HepG2 (cell line): Measurements from ENCODE around the gene H6PD. TPM values are rescaled to one million over a fixed set of nuclear protein-coding genes. Genes with fewer than 3 reads are reported as not detected.
A peak's percentile ranks its signal among the peaks of the same experiment; 100 is the strongest.

Source experiments
- ATAC-seq: fragments of 200-7000 bp; cut with Tn5 transposase; 3 replicates; pipeline ENCODE4 v1.9.1; 2020; ENCODE audit warnings: mild to moderate bottlenecking, moderate library complexity
- BruUV-seq: library from RNA; stranded (reverse); fragments of 400-500 nt; replicated peaks from 2 replicates; lab custom pipeline; 2021; lab: Mats Ljungman, UMichigan
- CTCF ChIA-PET: fragments of 300-600 bp; formaldehyde crosslinking; extraction: SDS; loops from one replicate; lab custom pipeline; 2021; ENCODE audit warnings: low total read pairs, inconsistent platforms, low intra/inter-chr PET ratio; lab: Yijun Ruan, JAX
- POLR2A ChIA-PET: fragments of 350-600 bp; sonication (Branson Sonifier 250); formaldehyde crosslinking; loops from one replicate; lab custom pipeline; 2020; ENCODE audit warnings: antibody characterized with exemption, inconsistent platforms; lab: Yijun Ruan, JAX
- DNase-seq: peaks from one replicate; pipeline ENCODE4 v3.0.0-alpha.2; 2015; ENCODE audit warnings: low spot score
- FAIRE-seq: peaks from 3 replicates; lab custom pipeline; 2011; peaks lifted over from hg19 to GRCh38; lab: Jason Lieb, UNC
- H2AFZ ChIP-seq: one replicate; pipeline ENCODE4 v1.6.1; 2011; ENCODE audit warnings: low read length, inconsistent platforms
- H3K27ac ChIP-seq: fragments of 300-600 bp; 3 replicates; pipeline ENCODE4 v1.8.0; 2011; ENCODE audit warnings: mixed run types, mild to moderate bottlenecking, mixed read lengths, low read length, inconsistent platforms; ENCODE audit not compliant: insufficient read depth; ENCODE audit errors: extremely low read length
- H3K27me3 ChIP-seq, 2 experiments: fragments of 200-600 bp in 1 of 2; 2 replicates in 1 of 2; 3 replicates in 1 of 2; pipeline versions ENCODE4 v1.6.0 to v1.8.0; 2011; ENCODE audit warnings: low read length in 2 of 2, mild to moderate bottlenecking in 2 of 2, moderate library complexity in 2 of 2, inconsistent platforms in 1 of 2; ENCODE audit not compliant: insufficient read depth in 2 of 2, control insufficient read depth in 1 of 2
- H3K36me3 ChIP-seq, 2 experiments: fragments of 200-600 bp in 1 of 2; replicated peaks in 1 of 2; 2 replicates in 1 of 2; 3 replicates in 1 of 2; pipeline versions ENCODE4 v1.5.1 to v1.8.0; 2011; ENCODE audit warnings: low read length in 2 of 2, inconsistent platforms in 1 of 2; ENCODE audit not compliant: insufficient read depth in 2 of 2, control insufficient read depth in 1 of 2
- H3K4me1 ChIP-seq: 2 replicates; pipeline ENCODE4 v1.5.1; 2012; ENCODE audit warnings: low read length, inconsistent platforms; ENCODE audit not compliant: insufficient read depth
- H3K4me2 ChIP-seq: 2 replicates; pipeline ENCODE4 v1.6.0; 2011; ENCODE audit warnings: low read depth, low read length, inconsistent platforms
- H3K4me3 ChIP-seq, 3 experiments: fragments of 200-600 bp in 1 of 3; sonication (generic), shearing (Covaris generic) in 1 of 3; replicated peaks in 1 of 3; 2 replicates each; pipeline ENCODE4 v1.5.1; 2011 to 2016; ENCODE audit warnings: low read length in 3 of 3, inconsistent platforms in 2 of 3, low read depth in 2 of 3, mild to moderate bottlenecking in 2 of 3, control low read depth in 1 of 3, mixed read lengths in 1 of 3; ENCODE audit not compliant: insufficient read depth in 1 of 3
- H3K79me2 ChIP-seq: one replicate; pipeline ENCODE4 v1.6.1; 2011; ENCODE audit warnings: low read length, inconsistent platforms; ENCODE audit not compliant: insufficient read depth
- H3K9ac ChIP-seq: 2 replicates; pipeline ENCODE4 v1.6.0; 2011; ENCODE audit warnings: mild to moderate bottlenecking, low read depth, low read length, inconsistent platforms; ENCODE audit not compliant: insufficient read depth
- H3K9me3 ChIP-seq: 2 replicates; pipeline ENCODE4 v1.5.1; 2012; ENCODE audit warnings: mild to moderate bottlenecking, low read length
- H4K20me1 ChIP-seq: 2 replicates; pipeline ENCODE4 v1.6.0; 2011; ENCODE audit warnings: inconsistent platforms, mild to moderate bottlenecking, low read length, moderate library complexity; ENCODE audit not compliant: insufficient read depth
- BRCA1 ChIP-seq: sonication (generic); formaldehyde crosslinking; IDR thresholded peaks from 2 replicates; pipeline ENCODE4 v1.4.0; 2020; ENCODE audit warnings: missing genetic modification reagents
- FIP1L1 ChIP-seq: fragments of 200-400 bp; formaldehyde crosslinking; IDR thresholded peaks from 2 replicates; pipeline ENCODE4 v1.6.1; 2018; ENCODE audit warnings: low read depth, mild to moderate bottlenecking, low read length, moderate library complexity, borderline replicate concordance; ENCODE audit not compliant: insufficient read depth
- GZF1 ChIP-seq: sonication (generic); formaldehyde crosslinking; IDR thresholded peaks from 2 replicates; pipeline ENCODE4 v1.5.1; 2020; ENCODE audit warnings: mild to moderate bottlenecking, missing genetic modification reagents
- HNRNPK ChIP-seq: fragments of 200-400 bp; formaldehyde crosslinking; IDR thresholded peaks from 2 replicates; pipeline ENCODE4 v1.6.1; 2018; ENCODE audit warnings: low read length, low read depth, moderate library complexity, mild to moderate bottlenecking; ENCODE audit not compliant: poor library complexity, severe bottlenecking
- MAFF ChIP-seq: IDR thresholded peaks from 2 replicates; pipeline ENCODE4 v1.6.1; 2011; ENCODE audit warnings: low read depth, low read length, improper control_type of control experiment
- MXD4 ChIP-seq: IDR thresholded peaks from 2 replicates; pipeline ENCODE4 v1.6.1; 2016; ENCODE audit warnings: mild to moderate bottlenecking, missing biosample characterization, missing genetic modification reagents
- PCBP2 ChIP-seq: fragments of 200-400 bp; formaldehyde crosslinking; optimal IDR thresholded peaks from 2 replicates; pipeline ENCODE3; 2018; ENCODE audit warnings: low read length, low read depth; ENCODE audit not compliant: poor library complexity, severe bottlenecking
- POLR2A ChIP-seq, 2 experiments: IDR thresholded peaks; 2 replicates each; pipeline ENCODE4 v1.6.1; 2011; ENCODE audit warnings: low read depth in 2 of 2, low read length in 2 of 2, mild to moderate bottlenecking in 1 of 2, moderate library complexity in 1 of 2; ENCODE audit not compliant: insufficient read depth in 1 of 2
- TBP ChIP-seq: sonication (generic); formaldehyde crosslinking; IDR thresholded peaks from 2 replicates; pipeline ENCODE4 v1.5.0; 2020; ENCODE audit warnings: missing genetic modification reagents
- TEAD3 ChIP-seq: optimal IDR thresholded peaks from 2 replicates; pipeline ENCODE3; 2016; ENCODE audit warnings: borderline replicate concordance
- YEATS4 ChIP-seq: sonication (generic); formaldehyde crosslinking; IDR thresholded peaks from 2 replicates; pipeline ENCODE4 v1.4.0; 2020; ENCODE audit warnings: missing genetic modification reagents, borderline replicate concordance
- ZKSCAN1 ChIP-seq: fragments of 150-350 bp; IDR thresholded peaks from 2 replicates; pipeline ENCODE4 v1.6.1; 2014; ENCODE audit warnings: low read length
- ZNF777 ChIP-seq: sonication (generic); formaldehyde crosslinking; IDR thresholded peaks from 2 replicates; pipeline ENCODE4 v1.4.0; 2020; ENCODE audit warnings: missing genetic modification reagents
- ZNF841 ChIP-seq: sonication (generic); formaldehyde crosslinking; IDR thresholded peaks from 2 replicates; pipeline ENCODE4 v1.8.1; 2023; ENCODE audit warnings: missing genetic modification reagents, borderline replicate concordance
- WGBS: methylation state at CpG from one replicate; pipeline ENCODE4 v1.1.6; 2017; ENCODE audit warnings: low lambda C conversion rate; 5-methylcytosine and 5-hydroxymethylcytosine counted together
- in situ Hi-C: cut with HindIII; loops from 2 replicates; pipeline ENCODE4 v1.10.0; 2017; ENCODE audit warnings: low pct_unique_long_range_greater_than_20kb; ENCODE audit not compliant: extremely low pct_ligation_motif_present
- intact Hi-C: fragments of 100-400 bp; cut with micrococcal nuclease; formaldehyde crosslinking; loops from one replicate; pipeline ENCODE4 v1.10.0; 2022; ENCODE audit not compliant: unreplicated experiment
- polyA plus RNA-seq, 8 experiments: library from polyadenylated mRNA; depleted of rRNA in 3 of 8; stranded (reverse) in 7 of 8; unstranded in 1 of 8; fragments of >200 nt; fragmentation: Illumina TruSeq in 4 of 8; extraction: Trizol in 4 of 8; gene quantifications; 2 replicates each; pipeline versions ENCODE4 v1.2.1 to v1.2.3, GENCODE V29; 2011 to 2016; ENCODE audit warnings: low read depth in 4 of 8, missing spikeins in 1 of 8, mixed read lengths in 1 of 8; ENCODE audit not compliant: insufficient read depth in 1 of 8
- total RNA-seq, 5 experiments: library from RNA; depleted of rRNA; stranded (reverse); fragments of >200 nt; fragmentation: Illumina TruSeq; extraction: Trizol; gene quantifications; 2 replicates each; pipeline ENCODE4 v1.2.3, GENCODE V29; 2016; ENCODE audit warnings: low read depth in 1 of 5
- TF ChIP-seq, protein P1 (sequence below): sonication (generic); formaldehyde crosslinking; IDR thresholded peaks from 2 replicates; pipeline ENCODE4 v1.5.0; 2020; ENCODE audit warnings: mild to moderate bottlenecking, missing genetic modification reagents

H6PD gene
- total and polyA plus RNA-seq, 2 of the 13 experiments (the other 11 are each of a cell fraction or from before 2014, with no cell fraction given), result 9.3 to 14.1 TPM

GRCh38 chr1:9229549-9229948 is 5.0 kb upstream of the H6PD start:
- H3K36me3 ChIP-seq, result no peaks in the 10 kb centered on the region
- no peak overlapping the region for H3K27ac ChIP-seq
- H3K4me3 ChIP-seq, result no peak overlapping the region
- H3K4me1 ChIP-seq, result peaks cover 34% of the 10 kb centered on the region
- no peaks in the 10 kb centered on the region for H3K79me2 ChIP-seq
- WGBS, result 46% methylated on average over 6 of the region's 6 CpGs
- H3K9me3 ChIP-seq, result no peaks in the 10 kb centered on the region
- no peak overlapping the region for H3K9ac ChIP-seq
- no peak overlapping the region for H3K4me2 ChIP-seq
- intact Hi-C loops, result no loop called here
- ChIA-PET CTCF (no interaction called here), POLR2A (no interaction called here)
- no peak overlapping the region for H2AFZ ChIP-seq
- no peaks in the 10 kb centered on the region for H4K20me1 ChIP-seq
- no TSS peak for BruUV-seq
- DNase-seq, result no peak
- no peak for FAIRE-seq
- TF ChIP-seq, protein P1, sequence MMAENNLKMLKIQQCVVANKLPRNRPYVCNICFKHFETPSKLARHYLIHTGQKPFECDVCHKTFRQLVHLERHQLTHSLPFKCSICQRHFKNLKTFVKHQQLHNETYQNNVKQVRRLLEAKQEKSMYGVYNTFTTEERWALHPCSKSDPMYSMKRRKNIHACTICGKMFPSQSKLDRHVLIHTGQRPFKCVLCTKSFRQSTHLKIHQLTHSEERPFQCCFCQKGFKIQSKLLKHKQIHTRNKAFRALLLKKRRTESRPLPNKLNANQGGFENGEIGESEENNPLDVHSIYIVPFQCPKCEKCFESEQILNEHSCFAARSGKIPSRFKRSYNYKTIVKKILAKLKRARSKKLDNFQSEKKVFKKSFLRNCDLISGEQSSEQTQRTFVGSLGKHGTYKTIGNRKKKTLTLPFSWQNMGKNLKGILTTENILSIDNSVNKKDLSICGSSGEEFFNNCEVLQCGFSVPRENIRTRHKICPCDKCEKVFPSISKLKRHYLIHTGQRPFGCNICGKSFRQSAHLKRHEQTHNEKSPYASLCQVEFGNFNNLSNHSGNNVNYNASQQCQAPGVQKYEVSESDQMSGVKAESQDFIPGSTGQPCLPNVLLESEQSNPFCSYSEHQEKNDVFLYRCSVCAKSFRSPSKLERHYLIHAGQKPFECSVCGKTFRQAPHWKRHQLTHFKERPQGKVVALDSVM (CRISPR knock-in tag), result peak; percentile 76
- TF ChIP-seq BRCA1 (CRISPR knock-in tag), result no peak
- H3K27me3 ChIP-seq, result peaks cover 1 to 14% of the 10 kb centered on the region in 2 experiments; a peak in 2 of 5 replicates
- ATAC-seq, result no peak
- in situ Hi-C loops, result no loop called here

DNA sequence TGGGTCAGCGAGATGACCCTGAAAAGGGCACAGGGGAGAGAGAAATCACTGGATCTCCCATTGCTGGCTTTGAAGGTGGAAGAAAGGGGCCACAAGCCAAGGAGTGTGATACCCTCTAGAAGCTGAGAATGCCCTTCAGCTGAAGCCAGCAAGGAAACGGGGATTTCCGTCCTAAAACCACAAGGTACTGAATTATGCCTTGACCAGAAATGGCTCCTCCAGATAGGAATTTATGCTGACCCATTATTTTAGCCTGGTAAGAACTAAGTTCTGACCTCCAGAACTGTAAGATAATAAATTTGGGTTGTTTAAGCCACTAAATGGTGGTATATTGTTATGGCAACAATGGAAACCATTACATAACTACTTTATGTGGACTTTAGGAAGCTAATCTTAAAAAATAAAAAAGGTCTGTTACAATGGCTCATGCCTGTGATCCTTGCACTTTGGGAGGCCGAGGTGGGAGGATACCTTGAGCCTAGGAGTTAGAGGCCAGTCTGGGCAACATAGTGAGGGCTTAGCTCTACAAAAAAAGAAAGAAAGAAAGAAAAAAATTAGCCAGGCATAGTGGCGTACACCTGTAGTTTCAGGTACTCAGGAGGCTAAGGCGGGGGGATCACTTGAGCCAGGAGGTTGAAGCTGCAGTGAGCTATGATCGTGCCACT is 3.6 kb upstream of the H6PD start:
- H3K4me2 ChIP-seq, result no peak overlapping the region
- FAIRE-seq (no peak), ATAC-seq (no peak), DNase-seq (no peak)
- no peaks in the 10 kb centered on the region for H3K36me3 ChIP-seq
- H3K27ac ChIP-seq, result no peak overlapping the region
- intact Hi-C loops, result loop anchor here (5.0 kb wide), 2 partner anchors 34 to 119 kb away; no protein-coding TSS in a partner anchor
- ChIA-PET CTCF (no interaction called here), POLR2A (interaction anchor here (1.5 to 11.8 kb wide), 2 partner anchors 19 to 50 kb away, joined by 3 to 303 read pairs; no protein-coding TSS in a partner anchor)
- in situ Hi-C loops, result no loop called here
- 66% methylated on average over 7 of the region's 7 CpGs for WGBS
- peaks cover 0 to 7% of the 10 kb centered on the region in 2 experiments; a peak in 1 of 5 replicates for H3K27me3 ChIP-seq
- peaks cover 9% of the 10 kb centered on the region for H3K79me2 ChIP-seq
- H3K9me3 ChIP-seq, result no peaks in the 10 kb centered on the region
- H3K4me3 ChIP-seq, result no peak overlapping the region
- H2AFZ ChIP-seq, result no peak overlapping the region
- BruUV-seq, result no TSS peak
- H3K4me1 ChIP-seq, result peaks cover 40% of the 10 kb centered on the region
- no peak overlapping the region for H3K9ac ChIP-seq
- H4K20me1 ChIP-seq, result no peaks in the 10 kb centered on the region
- TF ChIP-seq POLR2A (IDR thresholded peaks at IDR 0.05; ENCODE audit: insufficient read depth in 1 of 2, low read depth in 2 of 2, low read length in 2 of 2) (no peak), MXD4 (CRISPR knock-in tag) (no peak), ZNF841 (CRISPR knock-in tag) (no peak), YEATS4 (CRISPR knock-in tag) (no peak), HNRNPK (no peak), TBP (CRISPR knock-in tag) (no peak), GZF1 (CRISPR knock-in tag) (no peak), ZNF777 (CRISPR knock-in tag) (no peak), FIP1L1 (no peak), TEAD3 (CRISPR knock-in tag) (no peak), ZKSCAN1 (no peak), PCBP2 (no peak), MAFF (peak; percentile 25; the same call in 1 of the 2 replicates)
- TF ChIP-seq, protein P1 (CRISPR knock-in tag), result peak; percentile 92
